ENCODE measurements around the gene TIMM50. TPM values are rescaled to one million over a fixed set of nuclear protein-coding genes. Genes with fewer than 3 reads are reported as not detected.

The TIMM50 gene
- total RNA-seq, 3 donors from 2014 or later (not counting 1 experiment from before 2014, with no cell fraction given) = 50.1 to 67.2 (median 60.8) TPM

DNA sequence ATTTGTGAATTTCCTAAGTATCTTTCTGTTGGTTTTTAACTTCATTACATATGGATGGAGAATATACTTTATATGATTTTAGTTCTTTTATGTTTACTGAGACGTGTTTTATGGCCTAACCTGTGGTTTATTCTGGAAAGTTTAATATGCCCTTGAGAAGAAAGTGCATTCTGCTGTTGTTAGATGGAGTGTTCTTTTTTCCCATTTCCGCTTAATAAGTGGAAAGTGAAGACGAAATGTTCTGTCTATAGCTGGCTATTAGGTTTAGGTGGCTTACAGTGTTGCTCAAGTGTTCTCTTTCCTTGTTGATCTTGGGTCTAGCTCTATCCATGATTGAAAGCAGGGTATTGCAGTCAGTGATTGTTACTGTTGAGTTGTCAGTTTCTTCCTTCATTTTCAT lies 17.2 kb upstream of the TIMM50 start:
- TF ChIP-seq, protein P1, sequence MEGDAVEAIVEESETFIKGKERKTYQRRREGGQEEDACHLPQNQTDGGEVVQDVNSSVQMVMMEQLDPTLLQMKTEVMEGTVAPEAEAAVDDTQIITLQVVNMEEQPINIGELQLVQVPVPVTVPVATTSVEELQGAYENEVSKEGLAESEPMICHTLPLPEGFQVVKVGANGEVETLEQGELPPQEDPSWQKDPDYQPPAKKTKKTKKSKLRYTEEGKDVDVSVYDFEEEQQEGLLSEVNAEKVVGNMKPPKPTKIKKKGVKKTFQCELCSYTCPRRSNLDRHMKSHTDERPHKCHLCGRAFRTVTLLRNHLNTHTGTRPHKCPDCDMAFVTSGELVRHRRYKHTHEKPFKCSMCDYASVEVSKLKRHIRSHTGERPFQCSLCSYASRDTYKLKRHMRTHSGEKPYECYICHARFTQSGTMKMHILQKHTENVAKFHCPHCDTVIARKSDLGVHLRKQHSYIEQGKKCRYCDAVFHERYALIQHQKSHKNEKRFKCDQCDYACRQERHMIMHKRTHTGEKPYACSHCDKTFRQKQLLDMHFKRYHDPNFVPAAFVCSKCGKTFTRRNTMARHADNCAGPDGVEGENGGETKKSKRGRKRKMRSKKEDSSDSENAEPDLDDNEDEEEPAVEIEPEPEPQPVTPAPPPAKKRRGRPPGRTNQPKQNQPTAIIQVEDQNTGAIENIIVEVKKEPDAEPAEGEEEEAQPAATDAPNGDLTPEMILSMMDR (IDR thresholded peaks at IDR 0.05) = no peak
- H3K27ac Mint-ChIP-seq = no peak overlapping the region
- intact Hi-C loops (cut with micrococcal nuclease) = no loop called here
- H3K9me3 ChIP-seq (ENCODE audit: control insufficient read depth, insufficient read depth, low read length) = no peaks in the 10 kb centered on the region
- no peaks in the 10 kb centered on the region for H3K27me3 Mint-ChIP-seq (ENCODE audit: low read depth in 2 of 2)
- no peak overlapping the region for H3K4me3 ChIP-seq (ENCODE audit: low read length)
- peaks cover 70% of the 10 kb centered on the region for H3K36me3 ChIP-seq (ENCODE audit: control insufficient read depth, insufficient read depth, low read length)
- H3K4me1 ChIP-seq (ENCODE audit: control insufficient read depth, insufficient read depth, low read length) = no peaks in the 10 kb centered on the region
- H3K27me3 ChIP-seq (ENCODE audit: control insufficient read depth, insufficient read depth, low read length) = no peaks in the 10 kb centered on the region
- H3K4me1 Mint-ChIP-seq = peaks cover 5 to 19% of the 10 kb centered on the region in 2 donors
- WGBS (ENCODE audit: insufficient coverage) = 100% methylated on average over 3 of the region's 3 CpGs
- no peak overlapping the region for H3K27ac ChIP-seq (ENCODE audit: low read length)
- DNase-seq (no peak), ATAC-seq (no peak)
- H3K4me3 Mint-ChIP-seq = no peak overlapping the region
- no peaks in the 10 kb centered on the region for H3K9me3 Mint-ChIP-seq
- peaks cover 16% of the 10 kb centered on the region for H3K36me3 Mint-ChIP-seq

DNA sequence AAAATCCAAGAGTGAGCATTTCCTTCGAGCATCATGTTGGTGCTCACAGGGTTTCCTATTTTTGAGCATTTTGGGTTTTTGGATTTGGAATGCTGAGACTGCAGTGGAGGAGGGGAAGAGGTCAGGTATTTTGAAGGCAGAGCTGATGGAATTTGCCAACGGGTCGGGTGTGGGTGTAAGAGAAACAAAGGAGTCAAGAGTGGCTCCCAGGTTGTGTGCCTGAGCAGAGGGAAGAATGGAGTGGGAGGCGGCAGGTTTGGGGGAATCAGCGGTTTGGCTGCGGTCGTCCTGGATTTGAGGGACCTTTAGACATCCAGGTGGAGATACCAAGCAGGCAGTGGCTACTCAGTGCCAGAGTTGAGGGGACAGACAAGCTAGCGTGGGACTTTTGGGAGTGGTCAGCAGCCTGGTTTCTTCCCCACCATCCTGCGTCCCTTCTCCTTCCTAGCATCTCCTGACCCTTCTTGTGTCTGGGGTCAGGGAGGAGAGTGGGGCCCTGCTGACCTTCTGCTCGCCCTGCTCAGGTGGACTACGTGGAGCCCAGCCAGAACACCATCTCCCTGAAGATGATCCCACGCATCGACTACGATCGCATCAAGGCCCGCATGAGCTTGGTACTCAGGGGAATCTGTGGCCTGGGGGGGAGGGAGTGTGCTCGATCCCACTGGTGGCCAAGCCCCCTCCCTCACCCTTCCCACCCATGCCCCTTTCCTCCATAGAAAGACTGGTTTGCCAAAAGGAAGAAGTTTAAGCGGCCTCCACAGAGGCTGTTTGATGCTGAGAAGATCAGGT lies 14.5 kb upstream of the TIMM50 start:
- Mint-ChIP-seq H3K4me1 (peaks cover 5% of the 10 kb centered on the region in 2 donors), H3K36me3 (peaks cover 7% of the 10 kb centered on the region), H3K4me3 (no peak overlapping the region), H3K9me3 (no peaks in the 10 kb centered on the region), H3K27ac (peak overlapping the region in 1 of 2 donors; percentile 36), H3K27me3 (ENCODE audit: low read depth in 2 of 2) (no peaks in the 10 kb centered on the region)
- peaks cover 74% of the 10 kb centered on the region for H3K36me3 ChIP-seq (ENCODE audit: control insufficient read depth, insufficient read depth, low read length)
- TF ChIP-seq, protein P1 (IDR thresholded peaks at IDR 0.05) = no peak
- no peak for ATAC-seq
- intact Hi-C loops (cut with micrococcal nuclease) = no loop called here
- no peaks in the 10 kb centered on the region for H3K27me3 ChIP-seq (ENCODE audit: control insufficient read depth, insufficient read depth, low read length)
- 98% methylated on average over 16 of the region's 18 CpGs for WGBS (ENCODE audit: insufficient coverage)
- DNase-seq = no peak
- H3K27ac ChIP-seq (ENCODE audit: low read length) = no peak overlapping the region
- H3K4me1 ChIP-seq (ENCODE audit: control insufficient read depth, insufficient read depth, low read length) = no peaks in the 10 kb centered on the region
- no peak overlapping the region for H3K4me3 ChIP-seq (ENCODE audit: low read length)
- no peaks in the 10 kb centered on the region for H3K9me3 ChIP-seq (ENCODE audit: control insufficient read depth, insufficient read depth, low read length)

DNA sequence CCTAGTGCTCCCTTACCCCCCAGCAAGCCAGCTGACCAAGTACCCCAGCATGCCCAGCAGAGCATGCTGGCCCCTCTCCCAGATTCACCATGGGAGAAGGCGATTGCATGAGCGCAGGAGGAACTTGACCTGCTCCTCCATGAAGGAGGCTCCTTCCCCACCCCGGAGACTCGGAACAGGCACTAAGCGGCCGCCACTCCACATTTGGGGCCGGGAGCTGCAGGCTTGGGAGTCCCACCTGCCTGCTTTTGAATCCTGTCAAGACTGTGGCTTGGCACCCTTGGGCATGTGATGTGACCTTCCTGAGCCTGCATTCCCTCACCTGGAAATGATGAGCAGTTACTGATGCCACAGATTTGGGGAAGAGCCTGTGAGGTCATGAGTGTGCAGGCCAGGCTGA lies 12.7 kb upstream of the TIMM50 start:
- no peaks in the 10 kb centered on the region for H3K27me3 ChIP-seq (ENCODE audit: control insufficient read depth, insufficient read depth, low read length)
- no peak for DNase-seq
- WGBS (ENCODE audit: insufficient coverage) = 95% methylated on average over 7 of the region's 7 CpGs
- no peak overlapping the region for H3K27ac ChIP-seq (ENCODE audit: low read length)
- Mint-ChIP-seq H3K9me3 (no peaks in the 10 kb centered on the region), H3K4me3 (no peak overlapping the region), H3K27me3 (ENCODE audit: low read depth in 2 of 2) (no peaks in the 10 kb centered on the region), H3K27ac (no peak overlapping the region), H3K36me3 (peaks cover 13% of the 10 kb centered on the region), H3K4me1 (peaks cover 13 to 16% of the 10 kb centered on the region in 2 donors)
- no peak for ATAC-seq
- H3K4me3 ChIP-seq (ENCODE audit: low read length) = no peak overlapping the region
- intact Hi-C loops (cut with micrococcal nuclease) = no loop called here
- H3K9me3 ChIP-seq (ENCODE audit: control insufficient read depth, insufficient read depth, low read length) = no peaks in the 10 kb centered on the region
- TF ChIP-seq, protein P1 (IDR thresholded peaks at IDR 0.05) = no peak
- H3K4me1 ChIP-seq (ENCODE audit: control insufficient read depth, insufficient read depth, low read length) = no peaks in the 10 kb centered on the region
- peaks cover 90% of the 10 kb centered on the region for H3K36me3 ChIP-seq (ENCODE audit: control insufficient read depth, insufficient read depth, low read length)

DNA sequence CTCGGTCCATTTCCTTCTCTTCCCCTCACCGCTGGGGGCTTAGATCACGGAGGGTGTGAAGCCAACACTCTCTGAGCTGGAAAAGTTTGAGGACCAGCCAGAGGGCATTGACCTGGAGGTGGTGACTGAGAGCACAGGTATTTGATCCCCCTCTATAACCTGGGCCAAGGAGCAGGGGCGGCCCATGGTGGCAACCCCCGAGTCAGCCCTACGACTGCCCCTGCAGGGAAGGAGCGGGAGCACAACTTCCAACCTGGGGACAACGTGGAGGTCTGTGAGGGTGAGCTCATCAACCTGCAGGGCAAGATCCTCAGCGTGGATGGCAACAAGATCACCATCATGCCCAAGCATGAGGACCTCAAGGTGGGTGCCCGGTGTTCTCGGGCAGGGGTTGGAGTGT lies 11.6 kb upstream of the TIMM50 start:
- H3K4me3 ChIP-seq (ENCODE audit: low read length) = no peak overlapping the region
- H3K4me1 ChIP-seq (ENCODE audit: control insufficient read depth, insufficient read depth, low read length) = no peaks in the 10 kb centered on the region
- no peak overlapping the region for H3K27ac Mint-ChIP-seq
- H3K27me3 Mint-ChIP-seq (ENCODE audit: low read depth in 2 of 2) = no peaks in the 10 kb centered on the region
- peaks cover 95% of the 10 kb centered on the region for H3K36me3 ChIP-seq (ENCODE audit: control insufficient read depth, insufficient read depth, low read length)
- H3K27me3 ChIP-seq (ENCODE audit: control insufficient read depth, insufficient read depth, low read length) = no peaks in the 10 kb centered on the region
- DNase-seq (no peak), ATAC-seq (no peak)
- TF ChIP-seq, protein P1 (IDR thresholded peaks at IDR 0.05) = no peak
- H3K36me3 Mint-ChIP-seq = peaks cover 13% of the 10 kb centered on the region
- no peak overlapping the region for H3K4me3 Mint-ChIP-seq
- H3K9me3 ChIP-seq (ENCODE audit: control insufficient read depth, insufficient read depth, low read length) = no peaks in the 10 kb centered on the region
- H3K4me1 Mint-ChIP-seq = peaks cover 13 to 18% of the 10 kb centered on the region in 2 donors
- intact Hi-C loops (cut with micrococcal nuclease) = no loop called here
- no peaks in the 10 kb centered on the region for H3K9me3 Mint-ChIP-seq
- H3K27ac ChIP-seq (ENCODE audit: low read length) = no peak overlapping the region
- WGBS (ENCODE audit: insufficient coverage) = 95% methylated on average over 10 of the region's 11 CpGs

Data from natural killer cell (primary cell).